H9 (cell line): ENCODE data around the gene NR1I2. TPM values are rescaled to one million over a fixed set of nuclear protein-coding genes. Genes with fewer than 3 reads are reported as not detected.

Source experiments
- DNase-seq: peaks from one replicate; pipeline ENCODE4 v3.0.0-alpha.2; 2017
- H2AFZ ChIP-seq: one replicate; pipeline ENCODE4 v1.6.1; 2013; ENCODE audit warnings: mild to moderate bottlenecking, low read length, control low read depth, moderate library complexity
- H2AK5ac ChIP-seq: 2 replicates; pipeline ENCODE4 v1.6.1; 2013; ENCODE audit warnings: low read length, control low read depth, mixed read lengths; ENCODE audit not compliant: insufficient read length
- H2BK120ac ChIP-seq: one replicate; pipeline ENCODE4 v1.6.1; 2013; ENCODE audit warnings: low read depth, mild to moderate bottlenecking, low read length, control low read depth, inconsistent platforms; ENCODE audit not compliant: poor library complexity, severe bottlenecking
- H2BK12ac ChIP-seq: 2 replicates; pipeline ENCODE4 v1.6.1; 2013; ENCODE audit warnings: low read length, control low read depth, mixed read lengths, low read depth; ENCODE audit not compliant: insufficient read length
- H2BK15ac ChIP-seq: 2 replicates; pipeline ENCODE4 v1.6.1; 2013; ENCODE audit warnings: low read depth, low read length, control low read depth
- H2BK20ac ChIP-seq: one replicate; pipeline ENCODE4 v1.6.1; 2013; ENCODE audit warnings: low read depth, mild to moderate bottlenecking, low read length, control low read depth, inconsistent platforms; ENCODE audit not compliant: poor library complexity, severe bottlenecking
- H2BK5ac ChIP-seq: 2 replicates; pipeline ENCODE4 v1.6.1; 2013; ENCODE audit warnings: low read length, control low read depth, mixed read lengths; ENCODE audit not compliant: insufficient read length
- H3K14ac ChIP-seq: 2 replicates; pipeline ENCODE4 v1.6.1; 2013; ENCODE audit warnings: low read length, control low read depth; ENCODE audit not compliant: insufficient read depth
- H3K18ac ChIP-seq: 2 replicates; pipeline ENCODE4 v1.6.1; 2013; ENCODE audit warnings: low read depth, mild to moderate bottlenecking, mixed read lengths, low read length, control low read depth; ENCODE audit not compliant: insufficient read length
- H3K23ac ChIP-seq: 2 replicates; pipeline ENCODE4 v1.6.1; 2013; ENCODE audit warnings: low read length, control low read depth, mixed read lengths, low read depth; ENCODE audit not compliant: insufficient read length
- H3K23me2 ChIP-seq: 2 replicates; pipeline ENCODE4 v1.6.1; 2013; ENCODE audit warnings: low read depth, mild to moderate bottlenecking, mixed read lengths, low read length, control low read depth; ENCODE audit not compliant: insufficient read length, poor library complexity, severe bottlenecking
- H3K27ac ChIP-seq: 2 replicates; pipeline ENCODE4 v1.5.1; 2013; ENCODE audit warnings: low read length, control low read depth, mixed read lengths, low read depth; ENCODE audit not compliant: insufficient read length
- H3K27me3 ChIP-seq: 2 replicates; pipeline ENCODE4 v1.6.1; 2013; ENCODE audit warnings: low read length, control low read depth, inconsistent platforms; ENCODE audit not compliant: insufficient read depth
- H3K4ac ChIP-seq: 2 replicates; pipeline ENCODE4 v1.6.1; 2013; ENCODE audit warnings: low read depth, mild to moderate bottlenecking, control low read depth, inconsistent platforms, low read length, moderate library complexity
- H3K4me1 ChIP-seq: 2 replicates; pipeline ENCODE4 v1.6.1; 2013; ENCODE audit warnings: low read length, control low read depth, inconsistent platforms; ENCODE audit not compliant: insufficient read depth
- H3K4me2 ChIP-seq: 2 replicates; pipeline ENCODE4 v1.6.1; 2013; ENCODE audit warnings: low read length, control low read depth, mixed read lengths; ENCODE audit not compliant: insufficient read length, insufficient read depth
- H3K56ac ChIP-seq: 2 replicates; pipeline ENCODE4 v1.6.1; 2013; ENCODE audit warnings: low read depth, mild to moderate bottlenecking, mixed read lengths, low read length, control low read depth; ENCODE audit not compliant: insufficient read length
- H3K79me1 ChIP-seq: 2 replicates; pipeline ENCODE4 v1.6.1; 2013; ENCODE audit warnings: low read depth, mild to moderate bottlenecking, moderate library complexity, low read length, control low read depth, inconsistent platforms; ENCODE audit not compliant: insufficient read depth, poor library complexity, severe bottlenecking
- H3K79me2 ChIP-seq: 2 replicates; pipeline ENCODE4 v1.6.1; 2013; ENCODE audit warnings: low read length, control low read depth, inconsistent platforms; ENCODE audit not compliant: insufficient read depth
- H3K9ac ChIP-seq: 2 replicates; pipeline ENCODE4 v1.6.1; 2013; ENCODE audit warnings: low read length, control low read depth, mixed read lengths; ENCODE audit not compliant: insufficient read length; ENCODE audit errors: extremely low read depth
- H3K9me3 ChIP-seq: one replicate; pipeline ENCODE4 v1.6.1; 2013; ENCODE audit warnings: low read depth, low read length, inconsistent platforms; ENCODE audit not compliant: control insufficient read depth
- H3T11ph ChIP-seq: one replicate; pipeline ENCODE4 v1.6.1; 2013; ENCODE audit warnings: mild to moderate bottlenecking, low read length, control low read depth, inconsistent platforms
- H4K20me1 ChIP-seq: one replicate; pipeline ENCODE4 v1.6.1; 2013; ENCODE audit not compliant: control insufficient read depth, insufficient read length, insufficient read depth
- H4K5ac ChIP-seq: 2 replicates; pipeline ENCODE4 v1.6.1; 2013; ENCODE audit warnings: low read depth, mild to moderate bottlenecking, mixed read lengths, low read length, control low read depth; ENCODE audit not compliant: insufficient read length
- H4K8ac ChIP-seq: replicated peaks from 2 replicates; pipeline ENCODE4 v1.6.1; 2013; ENCODE audit warnings: low read length, control low read depth, mixed read lengths, low read depth; ENCODE audit not compliant: insufficient read length
- H4K91ac ChIP-seq: 2 replicates; pipeline ENCODE4 v1.6.1; 2013; ENCODE audit warnings: low read depth, mild to moderate bottlenecking, moderate library complexity, mixed read lengths, low read length, control low read depth; ENCODE audit not compliant: insufficient read length
- H3K27ac Mint-ChIP-seq, 3 experiments: 2 replicates in 2 of 3; 3 replicates in 1 of 3; pipeline ENCODE4 v1.8.0; 2020 to 2021; ENCODE audit warnings: mixed read lengths in 3 of 3, mild to moderate bottlenecking in 1 of 3, moderate library complexity in 1 of 3
- H3K27me3 Mint-ChIP-seq: 2 replicates; pipeline ENCODE4 v1.8.0; 2021; ENCODE audit warnings: low read depth, mild to moderate bottlenecking, moderate library complexity, mixed read lengths
- H3K36me3 Mint-ChIP-seq, 3 experiments: 2 replicates in 2 of 3; 3 replicates in 1 of 3; pipeline ENCODE4 v1.8.0; 2020 to 2021; ENCODE audit warnings: low read depth in 3 of 3, mixed read lengths in 3 of 3; ENCODE audit not compliant: insufficient read depth in 1 of 3
- H3K4me1 Mint-ChIP-seq, 2 experiments: 2 replicates each; pipeline ENCODE4 v1.8.0; 2020; ENCODE audit warnings: mixed read lengths in 2 of 2
- H3K4me3 Mint-ChIP-seq, 2 experiments: 2 replicates in 1 of 2; 3 replicates in 1 of 2; pipeline ENCODE4 v1.8.0; 2020 to 2021; ENCODE audit warnings: mild to moderate bottlenecking in 2 of 2, mixed read lengths in 2 of 2, moderate library complexity in 1 of 2
- H3K9me3 Mint-ChIP-seq, 2 experiments: 2 replicates in 1 of 2; 3 replicates in 1 of 2; pipeline ENCODE4 v1.8.0; 2020; ENCODE audit warnings: mild to moderate bottlenecking in 2 of 2, mixed read lengths in 2 of 2, moderate library complexity in 1 of 2
- WGBS: extraction: QIAGEN DNeasy Blood & Tissue Kit; methylation state at CpG from one replicate; pipeline ENCODE4 v1.1.7; 2013; ENCODE audit warnings: missing lambda C conversion rate, low lambda C conversion rate, mixed read lengths; ENCODE audit not compliant: insufficient read length; ENCODE audit errors: extremely low coverage; 5-methylcytosine and 5-hydroxymethylcytosine counted together
- total RNA-seq: library from RNA; stranded (reverse); gene quantifications from 2 replicates; pipeline ENCODE4 v1.2.1, GENCODE V29; 2021
- TF ChIP-seq, protein P1 (sequence below): fragments of 200-600 bp; sonication (generic); conservative IDR thresholded peaks from 3 replicates; pipeline ENCODE4 v1.8.0; 2021; ENCODE audit warnings: antibody characterized with exemption, mild to moderate bottlenecking

NR1I2 gene
- total RNA-seq, 1 experiment from 2014 or later = not detected

DNA sequence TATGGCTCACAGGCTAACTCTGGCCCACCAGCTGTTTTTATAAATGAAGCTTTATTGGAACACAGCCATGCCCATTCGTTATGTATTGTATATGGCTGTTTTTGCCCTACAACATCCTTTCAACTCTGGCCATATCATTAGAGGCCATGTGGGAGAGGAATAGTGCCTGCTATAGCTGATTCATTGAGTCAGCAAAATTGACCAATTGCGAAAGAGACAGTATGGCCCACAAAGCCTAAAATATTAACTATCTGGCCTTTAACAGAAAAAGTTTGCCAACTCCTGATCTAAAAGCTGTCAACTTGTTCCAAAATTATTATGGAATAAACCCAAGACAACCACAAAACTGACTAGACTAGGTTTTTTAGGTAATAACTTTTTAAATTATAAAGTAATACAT is 1.4 kb downstream of the NR1I2 start:
- WGBS = no CpG with 5 or more reads among the region's 2 CpGs
- Histone ChIP-seq H3K9ac (no peak overlapping the region), H3K79me2 (no peaks in the 10 kb centered on the region), H3K56ac (no peak overlapping the region), H3K4ac (no peak overlapping the region), H2BK120ac (no peak overlapping the region), H4K91ac (no peak overlapping the region), H4K20me1 (no peaks in the 10 kb centered on the region), H2BK12ac (no peak overlapping the region), H3K9me3 (no peaks in the 10 kb centered on the region), H4K8ac (no peak overlapping the region), H3K4me2 (no peak overlapping the region), H3K79me1 (no peaks in the 10 kb centered on the region), H2BK15ac (no peak overlapping the region), H2BK20ac (no peak overlapping the region), H3K23ac (no peak overlapping the region), H3K27me3 (no peaks in the 10 kb centered on the region), H3K23me2 (no peaks in the 10 kb centered on the region), H3K14ac (no peak overlapping the region), H2BK5ac (no peak overlapping the region), H4K5ac (no peak overlapping the region), H3K4me1 (no peaks in the 10 kb centered on the region), H2AFZ (no peak overlapping the region), H3K18ac (no peak overlapping the region), H3T11ph (no peak overlapping the region), H2AK5ac (no peak overlapping the region), H3K27ac (no peak overlapping the region)
- H3K27me3 Mint-ChIP-seq = no peaks in the 10 kb centered on the region
- no peaks in the 10 kb centered on the region for H3K9me3 Mint-ChIP-seq
- peaks cover 0 to 4% of the 10 kb centered on the region in 2 experiments; a peak in 2 of 4 replicates for H3K4me1 Mint-ChIP-seq
- DNase-seq = no peak
- H3K4me3 Mint-ChIP-seq = no peak overlapping the region
- no peak overlapping the region for H3K27ac Mint-ChIP-seq
- no peaks in the 10 kb centered on the region for H3K36me3 Mint-ChIP-seq
- TF ChIP-seq, protein P1, sequence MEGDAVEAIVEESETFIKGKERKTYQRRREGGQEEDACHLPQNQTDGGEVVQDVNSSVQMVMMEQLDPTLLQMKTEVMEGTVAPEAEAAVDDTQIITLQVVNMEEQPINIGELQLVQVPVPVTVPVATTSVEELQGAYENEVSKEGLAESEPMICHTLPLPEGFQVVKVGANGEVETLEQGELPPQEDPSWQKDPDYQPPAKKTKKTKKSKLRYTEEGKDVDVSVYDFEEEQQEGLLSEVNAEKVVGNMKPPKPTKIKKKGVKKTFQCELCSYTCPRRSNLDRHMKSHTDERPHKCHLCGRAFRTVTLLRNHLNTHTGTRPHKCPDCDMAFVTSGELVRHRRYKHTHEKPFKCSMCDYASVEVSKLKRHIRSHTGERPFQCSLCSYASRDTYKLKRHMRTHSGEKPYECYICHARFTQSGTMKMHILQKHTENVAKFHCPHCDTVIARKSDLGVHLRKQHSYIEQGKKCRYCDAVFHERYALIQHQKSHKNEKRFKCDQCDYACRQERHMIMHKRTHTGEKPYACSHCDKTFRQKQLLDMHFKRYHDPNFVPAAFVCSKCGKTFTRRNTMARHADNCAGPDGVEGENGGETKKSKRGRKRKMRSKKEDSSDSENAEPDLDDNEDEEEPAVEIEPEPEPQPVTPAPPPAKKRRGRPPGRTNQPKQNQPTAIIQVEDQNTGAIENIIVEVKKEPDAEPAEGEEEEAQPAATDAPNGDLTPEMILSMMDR = no peak
